Tibial nerve (tissue), 4 donors: ENCODE results near the gene GDF9. TPM values are rescaled to one million over a fixed set of nuclear protein-coding genes. Genes with fewer than 3 reads are reported as not detected.

Experiments
- DNase-seq, 2 donors: peaks; one replicate each; pipeline ENCODE4 v3.0.0-alpha.2; 2019; ENCODE audit warnings: low spot score in 2 of 2
- H3K27ac ChIP-seq, 4 donors: fragments of 200-600 bp; sonication (generic) in 3 of 4; one replicate each; pipeline ENCODE4 v1.5.1; 2017 to 2019; ENCODE audit warnings: mild to moderate bottlenecking in 1 of 4
- H3K27me3 ChIP-seq, 2 donors: fragments of 200-600 bp; sonication (generic) in 1 of 2; one replicate each; pipeline versions ENCODE4 v1.5.1 to v1.6.0; 2017 to 2019
- H3K36me3 ChIP-seq, 3 donors: fragments of 200-600 bp; sonication (generic); one replicate each; pipeline ENCODE4 v1.5.1; 2018 to 2019
- H3K4me1 ChIP-seq, 4 donors: fragments of 200-600 bp; sonication (generic) in 3 of 4; one replicate each; pipeline ENCODE4 v1.5.1; 2017 to 2019
- H3K4me3 ChIP-seq, 4 donors: fragments of 200-600 bp; sonication (generic) in 3 of 4; one replicate each; pipeline ENCODE4 v1.5.1; 2017 to 2019; ENCODE audit warnings: mild to moderate bottlenecking in 1 of 4, moderate library complexity in 1 of 4
- H3K9me3 ChIP-seq, 4 donors: fragments of 200-600 bp; sonication (generic) in 3 of 4; one replicate each; pipeline ENCODE4 v1.5.1; 2017 to 2019
- EP300 ChIP-seq, 2 donors: sonication (generic); formaldehyde crosslinking; IDR thresholded peaks; one replicate each; pipeline ENCODE4 v1.6.1; 2017; ENCODE audit warnings: antibody characterized with exemption in 2 of 2, mild to moderate bottlenecking in 1 of 2
- POLR2A ChIP-seq, 2 donors: fragments of 450-650 bp; IDR thresholded peaks; one replicate each; pipeline ENCODE4 v1.6.1; 2017; ENCODE audit warnings: antibody characterized with exemption in 2 of 2, mild to moderate bottlenecking in 2 of 2, moderate library complexity in 2 of 2
- WGBS, 2 donors: methylation state at CpG; one replicate each; pipeline ENCODE4 v1.1.5; 2018; 5-methylcytosine and 5-hydroxymethylcytosine counted together
- total RNA-seq, 4 donors: library from RNA; depleted of rRNA; stranded (reverse); fragments of >200 nt; gene quantifications; one replicate each; pipeline ENCODE4 v1.1.0, GENCODE V29; 2016
- TF ChIP-seq, protein P1 (sequence below), 5 experiments: fragments of 200-600 bp in 3 of 5; fragments of 450-650 bp in 2 of 5; sonication (generic) in 3 of 5; IDR thresholded peaks; one replicate each; pipeline ENCODE4 v1.5.1; 2016 to 2019; ENCODE audit warnings: antibody characterized with exemption in 5 of 5, mild to moderate bottlenecking in 3 of 5, moderate library complexity in 2 of 5

Gene GDF9
- total RNA-seq, 4 donors from 2014 or later = 0.44 to 0.60 TPM; not detected in 2

DNA sequence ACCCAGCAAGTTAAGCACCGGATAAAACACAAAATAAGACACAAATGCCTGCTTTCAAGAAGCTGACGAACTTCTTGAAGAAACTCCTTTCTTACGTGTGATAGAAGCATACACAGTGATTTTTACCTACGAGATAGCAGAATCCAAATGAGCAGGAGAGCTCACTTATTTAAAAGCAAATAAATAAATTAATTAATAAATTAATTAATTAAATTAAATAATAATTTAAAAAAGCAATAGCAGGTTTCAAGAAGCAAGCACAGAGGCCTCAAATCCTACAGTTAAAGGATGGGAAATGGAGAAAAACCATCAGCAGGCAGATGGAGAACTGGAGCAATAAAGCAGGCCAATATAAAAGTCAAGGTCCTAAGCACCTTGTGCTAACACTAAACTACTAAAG is 24.5 kb upstream of the GDF9 start:
- peaks cover 3 to 91% (median 22%) of the 10 kb centered on the region in 3 donors for H3K36me3 ChIP-seq
- no peak for TF ChIP-seq EP300 (IDR thresholded peaks at IDR 0.05)
- TF ChIP-seq POLR2A (IDR thresholded peaks at IDR 0.05) = no peak
- TF ChIP-seq, protein P1, sequence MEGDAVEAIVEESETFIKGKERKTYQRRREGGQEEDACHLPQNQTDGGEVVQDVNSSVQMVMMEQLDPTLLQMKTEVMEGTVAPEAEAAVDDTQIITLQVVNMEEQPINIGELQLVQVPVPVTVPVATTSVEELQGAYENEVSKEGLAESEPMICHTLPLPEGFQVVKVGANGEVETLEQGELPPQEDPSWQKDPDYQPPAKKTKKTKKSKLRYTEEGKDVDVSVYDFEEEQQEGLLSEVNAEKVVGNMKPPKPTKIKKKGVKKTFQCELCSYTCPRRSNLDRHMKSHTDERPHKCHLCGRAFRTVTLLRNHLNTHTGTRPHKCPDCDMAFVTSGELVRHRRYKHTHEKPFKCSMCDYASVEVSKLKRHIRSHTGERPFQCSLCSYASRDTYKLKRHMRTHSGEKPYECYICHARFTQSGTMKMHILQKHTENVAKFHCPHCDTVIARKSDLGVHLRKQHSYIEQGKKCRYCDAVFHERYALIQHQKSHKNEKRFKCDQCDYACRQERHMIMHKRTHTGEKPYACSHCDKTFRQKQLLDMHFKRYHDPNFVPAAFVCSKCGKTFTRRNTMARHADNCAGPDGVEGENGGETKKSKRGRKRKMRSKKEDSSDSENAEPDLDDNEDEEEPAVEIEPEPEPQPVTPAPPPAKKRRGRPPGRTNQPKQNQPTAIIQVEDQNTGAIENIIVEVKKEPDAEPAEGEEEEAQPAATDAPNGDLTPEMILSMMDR (IDR thresholded peaks at IDR 0.05) = no peak
- no peak for DNase-seq
- no peaks in the 10 kb centered on the region for H3K27me3 ChIP-seq
- 93 to 94% methylated on average over 4 of the region's 4 CpGs for whole genome bisulfite sequencing, 2 donors
- no peak overlapping the region for H3K4me3 ChIP-seq
- H3K27ac ChIP-seq = no peak overlapping the region
- no peaks in the 10 kb centered on the region for H3K9me3 ChIP-seq
- H3K4me1 ChIP-seq = peaks cover 0 to 5% (median 0%) of the 10 kb centered on the region in 4 donors

DNA sequence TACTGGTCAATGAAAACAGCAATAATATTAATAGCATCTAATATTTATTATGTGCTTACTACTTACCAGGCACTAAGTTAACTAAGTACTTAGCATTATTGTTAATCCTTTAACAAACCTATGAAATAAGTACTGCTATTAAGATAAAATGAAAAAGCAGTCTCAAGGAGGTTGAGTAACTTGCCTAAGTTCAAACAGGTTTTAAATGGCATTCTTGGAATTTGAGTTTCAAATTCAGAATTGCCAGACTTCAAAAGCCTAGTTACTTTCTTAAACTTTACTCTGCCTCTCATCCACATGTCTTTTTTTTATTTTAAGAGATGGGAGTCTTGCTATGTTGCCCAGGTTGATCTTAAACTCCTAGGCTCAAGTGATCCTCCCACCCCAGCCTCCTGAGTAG is 23.2 kb upstream of the GDF9 start:
- TF ChIP-seq, protein P1 (IDR thresholded peaks at IDR 0.05) = no peak
- TF ChIP-seq POLR2A (IDR thresholded peaks at IDR 0.05) = no peak
- TF ChIP-seq EP300 (IDR thresholded peaks at IDR 0.05) = no peak
- Histone ChIP-seq H3K27ac (no peak overlapping the region), H3K4me1 (peaks cover 0 to 5% (median 0%) of the 10 kb centered on the region in 4 donors), H3K4me3 (no peak overlapping the region), H3K36me3 (peaks cover 3 to 86% (median 23%) of the 10 kb centered on the region in 3 donors), H3K9me3 (no peaks in the 10 kb centered on the region), H3K27me3 (no peaks in the 10 kb centered on the region)
- DNase-seq = no peak

DNA sequence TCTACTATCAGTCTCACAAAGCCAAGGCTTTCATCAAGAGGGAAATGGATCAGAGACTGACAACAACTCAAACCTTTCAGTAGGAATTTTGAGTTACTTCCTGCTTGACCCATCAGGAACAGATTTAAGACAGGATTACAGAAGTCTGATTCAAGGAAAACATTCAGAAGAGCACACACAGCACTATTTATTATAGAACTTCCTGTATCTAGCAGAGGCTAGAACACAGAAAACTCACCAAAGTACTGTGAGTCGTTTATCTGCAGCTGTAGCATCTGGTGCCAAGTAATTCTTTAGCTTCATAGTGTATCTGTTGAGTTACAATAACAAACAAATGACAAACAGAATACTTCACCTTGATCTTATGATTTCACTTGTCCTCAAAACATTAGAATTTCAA is 21.0 kb upstream of the GDF9 start:
- H3K27me3 ChIP-seq = no peaks in the 10 kb centered on the region
- 10 to 22% methylated on average over 1 of the region's 1 CpG for WGBS, 2 donors
- H3K4me1 ChIP-seq = peaks cover 0 to 14% (median 0%) of the 10 kb centered on the region in 4 donors
- H3K27ac ChIP-seq = no peak overlapping the region
- no peak overlapping the region for H3K4me3 ChIP-seq
- no peak for TF ChIP-seq POLR2A (IDR thresholded peaks at IDR 0.05)
- TF ChIP-seq, protein P1 (IDR thresholded peaks at IDR 0.05) = no peak
- TF ChIP-seq EP300 (IDR thresholded peaks at IDR 0.05) = no peak
- no peaks in the 10 kb centered on the region for H3K9me3 ChIP-seq
- no peak for DNase-seq
- peaks cover 3 to 84% (median 13%) of the 10 kb centered on the region in 3 donors for H3K36me3 ChIP-seq

DNA sequence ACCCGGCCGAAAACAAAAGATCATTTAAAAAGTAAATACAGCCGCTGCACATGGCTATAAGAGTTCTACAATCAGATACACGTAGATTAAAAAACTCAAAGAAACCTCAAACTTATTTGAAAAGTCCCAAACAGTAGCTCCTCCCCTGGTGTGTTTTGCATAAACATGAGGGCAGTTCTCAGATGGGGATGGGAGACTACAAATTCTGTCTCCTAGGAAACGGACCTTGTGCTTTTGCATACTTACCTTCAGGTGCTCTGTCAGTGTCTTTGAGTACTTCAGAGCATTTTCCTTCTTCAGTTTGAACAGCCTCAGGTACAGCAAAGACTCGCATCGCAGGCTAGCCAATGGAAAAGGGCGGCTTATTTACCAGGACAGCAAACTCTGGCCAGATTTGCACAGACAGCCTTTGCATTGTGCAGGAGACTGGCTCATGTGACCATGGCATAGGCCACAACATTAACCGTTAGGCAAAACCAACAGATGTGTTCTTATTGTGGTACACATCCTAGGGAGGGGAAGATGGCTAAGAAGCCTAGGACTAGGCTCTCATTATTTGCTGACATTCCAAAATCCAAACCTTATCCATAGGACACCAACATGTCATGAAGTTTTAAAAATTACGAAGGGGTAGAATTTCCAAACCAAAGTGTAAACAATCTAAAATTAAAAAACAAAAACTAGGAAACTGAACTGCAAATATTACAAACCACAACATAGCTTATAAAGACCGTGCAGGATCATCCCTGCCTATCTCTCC is 20.0 kb upstream of the GDF9 start:
- DNase-seq = no peak
- H3K27ac ChIP-seq = no peak overlapping the region
- no peak overlapping the region for H3K4me3 ChIP-seq
- H3K4me1 ChIP-seq = peaks cover 0 to 11% (median 0%) of the 10 kb centered on the region in 4 donors
- no peaks in the 10 kb centered on the region for H3K27me3 ChIP-seq
- 92 to 93% methylated on average over 11 of the region's 11 CpGs for WGBS, 2 donors
- H3K36me3 ChIP-seq = peaks cover 3 to 84% (median 13%) of the 10 kb centered on the region in 3 donors
- TF ChIP-seq, protein P1 (IDR thresholded peaks at IDR 0.05) = no peak
- TF ChIP-seq POLR2A (IDR thresholded peaks at IDR 0.05) (no peak), EP300 (IDR thresholded peaks at IDR 0.05) (no peak)
- H3K9me3 ChIP-seq = no peaks in the 10 kb centered on the region

DNA sequence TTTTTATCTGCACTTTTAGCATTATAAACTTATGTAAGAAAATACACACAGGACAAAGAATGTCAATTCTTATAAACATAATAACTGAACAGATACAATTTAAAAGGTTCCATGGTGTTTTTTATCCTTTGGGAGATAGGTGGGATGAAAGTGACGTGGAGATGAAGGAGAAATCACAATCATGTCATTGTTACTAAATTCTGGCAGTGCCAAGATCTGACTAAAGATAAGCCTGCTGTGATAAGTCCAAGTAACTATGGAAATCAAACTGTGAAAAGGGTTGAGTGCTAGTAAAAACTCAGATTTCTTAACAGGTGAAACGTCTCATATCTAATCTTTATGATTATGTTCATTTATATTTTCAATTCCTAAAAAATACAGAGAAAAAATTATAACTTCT is 18.3 kb upstream of the GDF9 start:
- Histone ChIP-seq H3K4me1 (peaks cover 0 to 11% (median 0%) of the 10 kb centered on the region in 4 donors), H3K4me3 (no peak overlapping the region), H3K36me3 (peaks cover 4 to 87% (median 16%) of the 10 kb centered on the region in 3 donors), H3K27me3 (no peaks in the 10 kb centered on the region), H3K27ac (no peak overlapping the region), H3K9me3 (no peaks in the 10 kb centered on the region)
- no peak for TF ChIP-seq POLR2A (IDR thresholded peaks at IDR 0.05)
- 61% methylated on average over 2 of the region's 2 CpGs for WGBS, 2 donors
- DNase-seq = no peak
